Measurements from ENCODE around the gene WDR89. TPM values are rescaled to one million over a fixed set of nuclear protein-coding genes. Genes with fewer than 3 reads are reported as not detected.

The WDR89 gene
- total RNA-seq, 1 donor from 2014 or later = 24.4 TPM

- ATAC-seq (ENCODE audit: low read depth) = no peak
- H3K9me3 Mint-ChIP-seq = peaks cover 2% of the 10 kb centered on the region
- no peak overlapping the region for H3K27ac Mint-ChIP-seq
- CTCF ChIA-PET = no interaction called here
- H3K27me3 Mint-ChIP-seq = peaks cover 10% of the 10 kb centered on the region
- POLR2A ChIA-PET = no interaction called here
- H3K4me3 Mint-ChIP-seq = no peak overlapping the region
- intact Hi-C loops (cut with micrococcal nuclease) = no loop called here
- TF ChIP-seq CTCF (IDR thresholded peaks at IDR 0.05) = no peak
- H3K36me3 Mint-ChIP-seq (ENCODE audit: low read depth) = no peaks in the 10 kb centered on the region
- no peak for DNase-seq
- H3K4me1 Mint-ChIP-seq = no peaks in the 10 kb centered on the region
Measured at GRCh38 chr14:63563370-63564026, 78.2 kb downstream of the WDR89 start.

DNA sequence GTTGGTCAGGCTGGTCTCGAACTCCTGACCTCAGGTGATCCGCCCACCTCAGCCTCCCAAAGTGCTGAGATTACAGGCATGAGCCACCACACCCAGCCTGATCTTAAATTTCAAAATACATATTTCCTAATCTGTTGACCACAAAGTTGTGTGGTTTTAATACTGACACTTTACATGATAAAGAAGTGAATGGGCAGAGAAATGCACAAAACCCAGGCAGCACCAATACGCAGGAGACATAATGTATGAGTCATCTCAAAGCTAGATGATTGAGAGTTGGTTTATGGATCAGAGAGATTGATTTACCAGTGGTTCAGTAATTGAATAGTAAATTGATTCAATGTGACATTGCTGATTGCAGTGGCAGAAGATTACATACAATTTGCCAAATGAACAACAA is 79.3 kb downstream of the WDR89 start:
- intact Hi-C loops (cut with micrococcal nuclease) = no loop called here
- Mint-ChIP-seq H3K4me1 (no peaks in the 10 kb centered on the region), H3K27ac (no peak overlapping the region), H3K36me3 (ENCODE audit: low read depth) (no peaks in the 10 kb centered on the region), H3K9me3 (peaks cover 2% of the 10 kb centered on the region), H3K4me3 (no peak overlapping the region), H3K27me3 (peaks cover 10% of the 10 kb centered on the region)
- ChIA-PET POLR2A (no interaction called here), CTCF (no interaction called here)
- ATAC-seq (ENCODE audit: low read depth) = no peak
- no peak for DNase-seq
- TF ChIP-seq CTCF (IDR thresholded peaks at IDR 0.05) = no peak

- peaks cover 2% of the 10 kb centered on the region for H3K9me3 Mint-ChIP-seq
- intact Hi-C loops (cut with micrococcal nuclease) = no loop called here
- no peak overlapping the region for H3K4me3 Mint-ChIP-seq
- ATAC-seq (ENCODE audit: low read depth) (no peak), DNase-seq (no peak)
- CTCF ChIA-PET = no interaction called here
- no peaks in the 10 kb centered on the region for H3K36me3 Mint-ChIP-seq (ENCODE audit: low read depth)
- peaks cover 2% of the 10 kb centered on the region for H3K27me3 Mint-ChIP-seq
- POLR2A ChIA-PET = interaction anchor here (1.7 kb wide), 1 partner anchor 12 kb away, joined by 4 read pairs; the partner anchor contains the start of gene PPP2R5E
- no peaks in the 10 kb centered on the region for H3K4me1 Mint-ChIP-seq
- no peak for TF ChIP-seq CTCF (IDR thresholded peaks at IDR 0.05)
- no peak overlapping the region for H3K27ac Mint-ChIP-seq
Measured at GRCh38 chr14:63555572-63555971, 86.1 kb downstream of the WDR89 start.

DNA sequence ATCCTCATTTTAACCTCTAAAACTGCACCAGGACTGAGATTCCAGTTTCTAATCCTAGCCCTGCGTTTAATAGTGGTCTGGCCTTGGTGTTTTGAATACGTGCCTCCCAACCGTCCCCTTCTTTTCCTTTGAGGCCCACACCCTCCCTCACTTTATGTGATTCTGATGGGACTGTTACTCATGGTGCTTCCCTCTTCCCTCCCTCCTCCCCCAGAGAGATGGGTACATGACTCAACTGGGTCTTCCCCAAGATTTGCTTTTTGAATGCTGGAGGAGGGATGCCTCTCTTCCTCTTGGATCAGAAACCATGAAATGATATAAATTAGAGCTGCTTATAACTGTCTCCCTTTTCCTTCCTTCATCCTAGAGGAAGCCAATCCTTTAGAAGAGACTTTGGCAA is 90.3 kb downstream of the WDR89 start:
- CTCF ChIA-PET = no interaction called here
- intact Hi-C loops (cut with micrococcal nuclease) = no loop called here
- no peak for DNase-seq

GRCh38 chr14:63547798-63548335 is 93.8 kb downstream of the WDR89 start:
- H3K27me3 Mint-ChIP-seq = no peaks in the 10 kb centered on the region
- DNase-seq (no peak), ATAC-seq (ENCODE audit: low read depth) (no peak)
- intact Hi-C loops (cut with micrococcal nuclease) = loop anchor here (10.0 kb wide), 1 partner anchor 787 kb away; no protein-coding TSS in a partner anchor
- no peaks in the 10 kb centered on the region for H3K9me3 Mint-ChIP-seq
- peaks cover 15% of the 10 kb centered on the region for H3K4me1 Mint-ChIP-seq
- H3K27ac Mint-ChIP-seq = no peak overlapping the region
- no peak for TF ChIP-seq CTCF (IDR thresholded peaks at IDR 0.05)
- ChIA-PET POLR2A (no interaction called here), CTCF (no interaction called here)
- peaks cover 9% of the 10 kb centered on the region for H3K36me3 Mint-ChIP-seq (ENCODE audit: low read depth)
- no peak overlapping the region for H3K4me3 Mint-ChIP-seq

More for the DNA sequence above, 90.3 kb downstream of the WDR89 start:
- Mint-ChIP-seq H3K9me3 (no peaks in the 10 kb centered on the region), H3K27me3 (no peaks in the 10 kb centered on the region), H3K4me1 (no peaks in the 10 kb centered on the region), H3K4me3 (no peak overlapping the region), H3K27ac (no peak overlapping the region), H3K36me3 (ENCODE audit: low read depth) (no peaks in the 10 kb centered on the region)
- TF ChIP-seq CTCF (IDR thresholded peaks at IDR 0.05) = no peak
- POLR2A ChIA-PET = no interaction called here
- ATAC-seq (ENCODE audit: low read depth) = no peak

Other genes with a start within 250 kb of the WDR89 start
- 40.0 and 44.8 TPM in 2 replicates for gene PPP2R5E, start 98.5 kb downstream of the WDR89 start, total RNA-seq
- gene SGPP1, start 86.2 kb upstream of the WDR89 start, total RNA-seq = 20.9 and 21.2 TPM in 2 replicates
- gene SYNE2, start 211.1 kb upstream of the WDR89 start, total RNA-seq = 35.0 and 40.1 TPM in 2 replicates

Data from activated B cell treated with CpG ODN at 0.5 μM for 24 hours (primary cell).